ENCODE data around the gene BMP5.

BMP5 gene

DNA sequence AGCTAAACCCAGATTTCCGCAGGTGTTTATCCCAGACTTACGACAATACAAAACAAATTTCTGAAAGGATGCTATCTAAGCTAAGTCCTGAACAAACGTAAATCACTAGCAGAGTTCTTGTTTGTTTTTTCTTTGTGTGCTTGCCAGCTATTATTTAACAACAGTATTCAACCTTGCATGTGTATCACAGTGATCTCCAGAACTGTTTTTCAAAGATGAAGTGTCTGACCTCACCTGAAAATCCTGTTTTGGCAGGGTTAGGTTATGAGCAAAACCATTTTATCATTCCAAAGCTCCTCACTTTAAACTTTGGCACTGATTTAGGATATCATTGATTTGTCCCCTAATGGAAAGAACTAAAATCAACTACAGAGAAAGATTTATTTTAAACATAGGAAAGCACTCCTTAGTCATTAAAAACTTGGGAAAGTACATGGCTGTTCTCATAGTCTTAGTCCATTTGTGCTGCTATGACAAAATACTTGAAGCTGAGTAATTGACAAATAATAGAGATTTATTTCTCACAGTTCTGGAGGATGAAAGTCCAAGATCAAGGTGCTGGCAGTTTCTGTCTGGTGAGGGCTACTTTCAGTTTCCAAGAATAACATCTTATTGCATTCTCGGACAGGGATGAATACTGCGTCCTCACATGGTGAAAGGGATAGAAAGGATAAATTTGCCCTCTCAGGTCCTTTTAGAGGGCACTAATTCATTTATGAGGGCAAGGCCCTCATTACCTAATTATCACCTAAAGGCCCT, 20.8 kb upstream of the BMP5 start:
- Histone ChIP-seq H3K27me3 (ENCODE audit: low read depth, low read length) (no peaks in the 10 kb centered on the region), H3K4me1 (ENCODE audit: low read length) (no peaks in the 10 kb centered on the region), H3K9me3 (ENCODE audit: insufficient read depth, low read length) (no peaks in the 10 kb centered on the region), H3K79me2 (ENCODE audit: low read length) (no peaks in the 10 kb centered on the region), H3K36me3 (replicated peaks; ENCODE audit: low read depth, low read length) (no peaks in the 10 kb centered on the region), H3K4me2 (ENCODE audit: low read length) (no peak overlapping the region), H3K9ac (ENCODE audit: low read length) (no peak overlapping the region), H2AFZ (ENCODE audit: low read depth, low read length) (no peak overlapping the region), H3K27ac (ENCODE audit: low read length) (no peak overlapping the region), H3K4me3 (ENCODE audit: low read length) (no peak overlapping the region), H4K20me1 (ENCODE audit: insufficient read depth, low read length) (no peaks in the 10 kb centered on the region)
- TF ChIP-seq, protein P1, sequence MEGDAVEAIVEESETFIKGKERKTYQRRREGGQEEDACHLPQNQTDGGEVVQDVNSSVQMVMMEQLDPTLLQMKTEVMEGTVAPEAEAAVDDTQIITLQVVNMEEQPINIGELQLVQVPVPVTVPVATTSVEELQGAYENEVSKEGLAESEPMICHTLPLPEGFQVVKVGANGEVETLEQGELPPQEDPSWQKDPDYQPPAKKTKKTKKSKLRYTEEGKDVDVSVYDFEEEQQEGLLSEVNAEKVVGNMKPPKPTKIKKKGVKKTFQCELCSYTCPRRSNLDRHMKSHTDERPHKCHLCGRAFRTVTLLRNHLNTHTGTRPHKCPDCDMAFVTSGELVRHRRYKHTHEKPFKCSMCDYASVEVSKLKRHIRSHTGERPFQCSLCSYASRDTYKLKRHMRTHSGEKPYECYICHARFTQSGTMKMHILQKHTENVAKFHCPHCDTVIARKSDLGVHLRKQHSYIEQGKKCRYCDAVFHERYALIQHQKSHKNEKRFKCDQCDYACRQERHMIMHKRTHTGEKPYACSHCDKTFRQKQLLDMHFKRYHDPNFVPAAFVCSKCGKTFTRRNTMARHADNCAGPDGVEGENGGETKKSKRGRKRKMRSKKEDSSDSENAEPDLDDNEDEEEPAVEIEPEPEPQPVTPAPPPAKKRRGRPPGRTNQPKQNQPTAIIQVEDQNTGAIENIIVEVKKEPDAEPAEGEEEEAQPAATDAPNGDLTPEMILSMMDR (IDR thresholded peaks at IDR 0.05; ENCODE audit: low read depth, low read length): no peak
- no peak for TF ChIP-seq EZH2phosphoT487 (IDR thresholded peaks at IDR 0.05; ENCODE audit: low read depth)

DNA sequence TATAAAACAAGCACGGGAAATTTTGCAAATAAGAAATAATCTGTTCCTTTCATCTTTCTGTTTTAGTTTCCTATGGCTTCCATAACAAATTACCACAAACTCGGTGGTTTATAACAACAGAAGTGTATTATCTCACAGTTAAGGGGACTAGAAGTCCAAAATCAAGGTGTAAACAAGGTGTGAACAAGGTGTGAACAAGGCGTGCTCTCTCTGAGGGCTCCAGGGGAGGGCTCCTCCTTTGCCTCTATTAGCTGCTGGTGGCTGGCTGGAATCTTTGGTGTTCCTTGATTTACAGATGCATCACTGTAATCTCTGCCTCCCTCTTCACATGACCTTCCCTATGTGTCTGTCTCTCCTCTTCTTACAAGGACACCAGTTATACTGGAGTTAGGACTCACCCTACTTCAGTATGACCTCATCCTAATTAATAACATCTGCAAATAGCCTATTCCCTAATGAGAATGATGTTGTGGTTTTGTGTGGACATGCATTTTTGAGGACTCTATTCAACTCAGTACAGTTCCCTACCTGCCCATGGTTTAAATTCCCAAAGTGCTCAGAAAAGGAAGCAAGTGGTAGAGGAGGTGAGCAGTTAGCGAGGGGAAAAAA, 17.5 kb upstream of the BMP5 start:
- no peaks in the 10 kb centered on the region for H3K9me3 ChIP-seq (ENCODE audit: insufficient read depth, low read length)
- no peak overlapping the region for H3K9ac ChIP-seq (ENCODE audit: low read length)
- no peak overlapping the region for H2AFZ ChIP-seq (ENCODE audit: low read depth, low read length)
- no peaks in the 10 kb centered on the region for H3K4me1 ChIP-seq (ENCODE audit: low read length)
- no peaks in the 10 kb centered on the region for H3K27me3 ChIP-seq (ENCODE audit: low read depth, low read length)
- no peak overlapping the region for H3K4me3 ChIP-seq (ENCODE audit: low read length)
- TF ChIP-seq EZH2phosphoT487 (IDR thresholded peaks at IDR 0.05; ENCODE audit: low read depth): no peak
- TF ChIP-seq, protein P1 (IDR thresholded peaks at IDR 0.05; ENCODE audit: low read depth, low read length): no peak
- no peaks in the 10 kb centered on the region for H3K36me3 ChIP-seq (replicated peaks; ENCODE audit: low read depth, low read length)
- H3K27ac ChIP-seq (ENCODE audit: low read length): no peak overlapping the region
- H3K79me2 ChIP-seq (ENCODE audit: low read length): no peaks in the 10 kb centered on the region
- H3K4me2 ChIP-seq (ENCODE audit: low read length): no peak overlapping the region
- H4K20me1 ChIP-seq (ENCODE audit: insufficient read depth, low read length): no peaks in the 10 kb centered on the region

DNA sequence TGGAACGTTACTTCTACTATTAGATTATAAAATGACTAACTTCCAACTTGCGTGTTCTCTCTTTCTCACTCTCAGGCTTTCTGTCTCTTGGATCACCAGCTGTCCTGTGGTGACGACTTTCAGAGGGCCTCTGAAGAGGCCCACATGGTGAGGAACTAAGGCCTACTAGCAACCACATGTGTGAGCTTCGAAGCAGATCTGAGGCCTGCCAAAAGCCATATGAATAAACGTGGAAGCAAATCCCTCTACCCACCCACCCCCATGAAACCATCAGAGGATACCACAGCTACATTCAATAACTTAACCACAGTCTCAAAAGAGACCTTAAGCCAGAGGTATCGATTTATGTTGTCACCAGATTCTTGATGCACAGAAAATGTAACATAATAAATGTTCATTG, 13.5 kb upstream of the BMP5 start:
- H3K27me3 ChIP-seq (ENCODE audit: low read depth, low read length): no peaks in the 10 kb centered on the region
- H3K4me1 ChIP-seq (ENCODE audit: low read length): peaks cover 4% of the 10 kb centered on the region
- H3K9me3 ChIP-seq (ENCODE audit: insufficient read depth, low read length): no peaks in the 10 kb centered on the region
- H4K20me1 ChIP-seq (ENCODE audit: insufficient read depth, low read length): no peaks in the 10 kb centered on the region
- no peak overlapping the region for H3K9ac ChIP-seq (ENCODE audit: low read length)
- TF ChIP-seq, protein P1 (IDR thresholded peaks at IDR 0.05; ENCODE audit: low read depth, low read length): no peak
- no peak for TF ChIP-seq EZH2phosphoT487 (IDR thresholded peaks at IDR 0.05; ENCODE audit: low read depth)
- no peak overlapping the region for H3K4me3 ChIP-seq (ENCODE audit: low read length)
- no peaks in the 10 kb centered on the region for H3K36me3 ChIP-seq (replicated peaks; ENCODE audit: low read depth, low read length)
- no peak overlapping the region for H3K27ac ChIP-seq (ENCODE audit: low read length)
- peak overlapping the region; percentile 57 for H2AFZ ChIP-seq (ENCODE audit: low read depth, low read length)
- H3K79me2 ChIP-seq (ENCODE audit: low read length): no peaks in the 10 kb centered on the region
- no peak overlapping the region for H3K4me2 ChIP-seq (ENCODE audit: low read length)

DNA sequence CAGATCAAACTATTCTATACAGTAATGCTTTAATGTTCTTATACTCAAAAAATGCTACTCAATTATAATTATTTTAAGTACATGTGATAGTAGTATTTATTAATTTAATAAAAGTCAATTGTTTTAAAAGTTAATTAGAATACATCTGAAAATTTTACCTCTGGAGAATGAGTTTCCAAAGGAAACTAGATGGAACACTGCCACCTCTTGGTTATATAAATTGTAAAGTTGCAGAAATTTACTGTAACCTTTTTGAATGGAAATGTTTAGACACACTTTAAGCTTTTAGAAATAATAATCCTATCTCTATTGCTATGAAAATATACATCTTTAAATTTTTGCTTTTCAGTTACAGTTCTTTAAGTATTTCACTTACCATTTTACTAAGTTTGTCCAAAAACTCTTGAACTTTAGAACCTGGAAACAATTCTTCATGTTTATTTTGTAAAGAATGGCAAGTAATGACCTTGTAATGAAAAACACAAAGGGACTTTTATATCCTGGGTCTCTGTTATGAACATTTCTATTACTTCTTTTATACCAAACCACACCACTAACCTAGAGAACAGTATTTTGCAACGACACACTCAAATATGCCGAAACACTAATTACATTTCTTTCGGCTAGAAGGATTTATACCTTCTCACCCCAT, 10.9 kb upstream of the BMP5 start:
- H4K20me1 ChIP-seq (ENCODE audit: insufficient read depth, low read length): no peaks in the 10 kb centered on the region
- no peak overlapping the region for H3K9ac ChIP-seq (ENCODE audit: low read length)
- no peaks in the 10 kb centered on the region for H3K79me2 ChIP-seq (ENCODE audit: low read length)
- TF ChIP-seq, protein P1 (IDR thresholded peaks at IDR 0.05; ENCODE audit: low read depth, low read length): peak; percentile 68
- TF ChIP-seq EZH2phosphoT487 (IDR thresholded peaks at IDR 0.05; ENCODE audit: low read depth): no peak
- H2AFZ ChIP-seq (ENCODE audit: low read depth, low read length): no peak overlapping the region
- no peaks in the 10 kb centered on the region for H3K27me3 ChIP-seq (ENCODE audit: low read depth, low read length)
- no peaks in the 10 kb centered on the region for H3K9me3 ChIP-seq (ENCODE audit: insufficient read depth, low read length)
- H3K36me3 ChIP-seq (replicated peaks; ENCODE audit: low read depth, low read length): no peaks in the 10 kb centered on the region
- no peak overlapping the region for H3K27ac ChIP-seq (ENCODE audit: low read length)
- H3K4me2 ChIP-seq (ENCODE audit: low read length): no peak overlapping the region
- peaks cover 4% of the 10 kb centered on the region for H3K4me1 ChIP-seq (ENCODE audit: low read length)
- no peak overlapping the region for H3K4me3 ChIP-seq (ENCODE audit: low read length)
